Liver (tissue), 9 donors: ENCODE results near the gene SAMD8. TPM values are rescaled to one million over a fixed set of nuclear protein-coding genes. Genes with fewer than 3 reads are reported as not detected.

Source experiments
- DNase-seq: peaks from one replicate; pipeline ENCODE4 v3.0.0-alpha.2; 2017; ENCODE audit warnings: low spot score
- H3K27ac ChIP-seq, 2 donors: one replicate each; pipeline ENCODE4 v1.7.0; 2013; ENCODE audit warnings: inconsistent platforms in 2 of 2, low read length in 2 of 2, control low read depth in 1 of 2, low read depth in 1 of 2, mild to moderate bottlenecking in 1 of 2
- H3K27me3 ChIP-seq, 4 donors: one replicate each; pipeline versions ENCODE4 v1.6.1 to v1.7.0; 2013; ENCODE audit warnings: low read length in 3 of 4, inconsistent platforms in 1 of 4, mild to moderate bottlenecking in 1 of 4, moderate library complexity in 1 of 4; ENCODE audit not compliant: control insufficient read depth in 4 of 4, insufficient read depth in 4 of 4
- H3K36me3 ChIP-seq, 4 donors: one replicate each; pipeline versions ENCODE4 v1.6.1 to v1.7.0; 2013; ENCODE audit warnings: low read length in 3 of 4, mild to moderate bottlenecking in 3 of 4, low read depth in 1 of 4, moderate library complexity in 1 of 4; ENCODE audit not compliant: control insufficient read depth in 4 of 4, insufficient read depth in 3 of 4
- H3K4me1 ChIP-seq, 4 donors: one replicate each; pipeline versions ENCODE4 v1.6.1 to v1.7.0; 2013; ENCODE audit warnings: low read length in 3 of 4, mild to moderate bottlenecking in 3 of 4, moderate library complexity in 1 of 4; ENCODE audit not compliant: control insufficient read depth in 4 of 4, insufficient read depth in 4 of 4
- H3K4me3 ChIP-seq, 3 donors: one replicate each; pipeline versions ENCODE4 v1.6.1 to v1.7.0; 2013; ENCODE audit warnings: low read length in 3 of 3, control low read depth in 1 of 3, low read depth in 1 of 3, mild to moderate bottlenecking in 1 of 3
- H3K9ac ChIP-seq, 2 donors: one replicate each; pipeline ENCODE4 v1.7.0; 2013; ENCODE audit warnings: low read length in 2 of 2, mild to moderate bottlenecking in 2 of 2, moderate library complexity in 2 of 2, control low read depth in 1 of 2, low read depth in 1 of 2
- H3K9me3 ChIP-seq, 4 donors: one replicate each; pipeline versions ENCODE4 v1.6.1 to v1.7.0; 2013; ENCODE audit warnings: low read length in 3 of 4; ENCODE audit not compliant: control insufficient read depth in 4 of 4
- ATF3 ChIP-seq: IDR thresholded peaks from 2 replicates; pipeline ENCODE4 v1.6.1; 2016; ENCODE audit warnings: antibody characterized with exemption
- CTCF ChIP-seq: fragments of 150-350 bp; IDR thresholded peaks from 2 replicates; pipeline ENCODE4 v1.5.1; 2017; ENCODE audit warnings: improper control_type of control experiment, low read depth, low read length; ENCODE audit not compliant: missing input control
- FOXA1 ChIP-seq: IDR thresholded peaks from 2 replicates; pipeline ENCODE4 v1.6.1; 2016; ENCODE audit warnings: antibody characterized with exemption
- JUND ChIP-seq, 2 donors: IDR thresholded peaks; 2 replicates each; pipeline ENCODE4 v1.6.1; 2016; ENCODE audit warnings: antibody characterized with exemption in 2 of 2
- RAD21 ChIP-seq, 2 donors: IDR thresholded peaks; 2 replicates each; pipeline ENCODE4 v1.6.1; 2016; ENCODE audit warnings: antibody characterized with exemption in 2 of 2, mild to moderate bottlenecking in 2 of 2
- REST ChIP-seq: IDR thresholded peaks from 2 replicates; pipeline ENCODE4 v1.6.1; 2016; ENCODE audit warnings: antibody characterized with exemption, mild to moderate bottlenecking
- RXRA ChIP-seq, 2 donors: IDR thresholded peaks; 2 replicates each; pipeline ENCODE4 v1.6.1; 2017 to 2018; ENCODE audit warnings: antibody characterized with exemption in 2 of 2, mild to moderate bottlenecking in 1 of 2
- TAF1 ChIP-seq: conservative IDR thresholded peaks from 2 replicates; pipeline ENCODE4 v1.6.1; 2016; ENCODE audit warnings: antibody characterized with exemption, mild to moderate bottlenecking
- YY1 ChIP-seq: IDR thresholded peaks from 2 replicates; pipeline ENCODE4 v1.6.1; 2016; ENCODE audit warnings: antibody characterized with exemption, mild to moderate bottlenecking
- ZBTB33 ChIP-seq: IDR thresholded peaks from 2 replicates; pipeline ENCODE4 v1.6.1; 2016; ENCODE audit warnings: antibody characterized with exemption
- WGBS: extraction: QIAGEN DNeasy Blood & Tissue Kit; methylation state at CpG from one replicate; pipeline ENCODE4 v1.1.7; 2013; 5-methylcytosine and 5-hydroxymethylcytosine counted together
- polyA plus RNA-seq, 2 donors: library from polyadenylated mRNA; stranded (reverse) in 1 of 2; unstranded in 1 of 2; fragments of 200-250 nt in 1 of 2; fragments of >200 nt in 1 of 2; fragmentation: Nextera tagmentation in 1 of 2; extraction: Ambion mirVana in 1 of 2; gene quantifications; one replicate each; pipeline versions ENCODE4 v1.2.1 to v1.2.3, GENCODE V29; 2013 to 2015
- total RNA-seq, 2 donors: library from RNA; depleted of rRNA; stranded (reverse); fragments of >200 nt; gene quantifications; one replicate each; pipeline ENCODE4 v1.2.3, GENCODE V29; 2014
- TF ChIP-seq, protein P1 (sequence below): IDR thresholded peaks from 2 replicates; pipeline ENCODE4 v1.6.1; 2016; ENCODE audit warnings: antibody characterized with exemption
- donor health status: healthy.
- donor health status: healthy.
- donor health status: healthy.
- donor health status: healthy.
- donor health status: healthy.

Gene SAMD8
- total and polyA plus RNA-seq, 4 donors: 2.8 to 10.3 (median 4.1) TPM

DNA sequence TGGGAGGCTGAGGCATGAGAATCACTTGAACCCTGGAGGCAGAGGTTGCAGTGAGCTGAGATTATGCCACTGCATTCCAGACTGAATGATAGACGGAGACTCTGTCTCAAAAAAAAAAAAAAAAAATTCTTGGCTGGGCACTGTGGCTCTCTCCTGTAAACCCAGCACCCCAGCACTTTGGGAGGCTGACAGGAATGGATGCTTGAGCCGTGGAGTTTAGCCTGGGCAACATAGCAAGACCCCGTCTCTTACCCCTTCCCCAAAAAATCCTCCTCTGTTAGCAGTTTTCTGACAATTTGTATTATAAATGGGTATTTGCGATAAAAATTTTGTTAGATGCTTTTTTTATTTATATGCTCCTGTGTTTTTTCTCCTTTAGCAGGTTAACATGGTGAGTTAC, 11.0 kb downstream of the SAMD8 start:
- Histone ChIP-seq H3K9me3 (no peaks in the 10 kb centered on the region), H3K36me3 (peaks cover 0 to 1% (median 0%) of the 10 kb centered on the region in 4 donors), H3K27me3 (no peaks in the 10 kb centered on the region), H3K27ac (no peak overlapping the region), H3K4me1 (peaks cover 0 to 3% (median 2%) of the 10 kb centered on the region in 4 donors), H3K4me3 (no peak overlapping the region), H3K9ac (no peak overlapping the region)
- no peak for TF ChIP-seq YY1
- no peak for TF ChIP-seq RXRA (IDR thresholded peaks at IDR 0.05)
- no peak for TF ChIP-seq REST
- TF ChIP-seq TAF1: no peak
- TF ChIP-seq FOXA1: no peak
- no peak for TF ChIP-seq ATF3
- TF ChIP-seq RAD21 (IDR thresholded peaks at IDR 0.05): no peak
- DNase-seq: no peak
- WGBS: 96% methylated on average over 4 of the region's 4 CpGs

DNA sequence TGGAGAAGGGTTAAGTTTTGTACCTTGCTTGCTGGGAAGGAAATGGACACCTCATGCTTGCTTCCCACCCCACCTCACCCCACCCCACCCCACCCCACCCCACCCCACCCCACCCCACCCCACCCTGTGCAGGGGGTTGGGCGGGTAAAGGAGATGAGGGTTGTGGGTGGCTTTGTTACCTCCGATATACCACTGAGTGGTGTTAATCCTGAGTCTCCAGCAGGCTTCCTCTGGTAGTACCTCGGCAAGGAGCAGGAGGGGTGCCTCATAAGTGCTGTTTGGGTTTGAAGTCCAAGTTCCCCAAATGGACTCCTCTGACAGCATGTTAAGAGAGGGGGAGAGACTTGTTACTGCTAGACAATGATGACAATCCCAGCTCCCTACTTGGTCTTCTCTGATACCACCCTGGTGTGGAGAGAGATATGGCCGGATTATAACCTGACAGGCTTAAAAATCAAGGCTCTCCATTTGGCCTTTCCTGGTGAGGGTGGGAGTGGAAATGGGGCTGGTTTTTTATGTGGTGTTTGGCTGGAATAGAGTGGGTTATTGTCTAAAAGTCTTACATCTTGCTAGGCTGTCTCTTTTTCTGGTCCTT, 11.7 kb downstream of the SAMD8 start:
- 93% methylated on average over 4 of the region's 4 CpGs for WGBS
- peaks cover 0 to 3% (median 2%) of the 10 kb centered on the region in 4 donors for H3K4me1 ChIP-seq

More for the DNA sequence above, 11.7 kb downstream of the SAMD8 start:
- H3K9me3 ChIP-seq: no peaks in the 10 kb centered on the region
- no peak for DNase-seq
- no peak overlapping the region for H3K4me3 ChIP-seq
- no peaks in the 10 kb centered on the region for H3K27me3 ChIP-seq
- H3K27ac ChIP-seq: no peak overlapping the region
- H3K9ac ChIP-seq: no peak overlapping the region
- H3K36me3 ChIP-seq: peaks cover 0 to 1% (median 0%) of the 10 kb centered on the region in 4 donors
- TF ChIP-seq ATF3 (no peak), CTCF (no peak), JUND (IDR thresholded peaks at IDR 0.05) (no peak), FOXA1 (no peak), TAF1 (no peak), YY1 (no peak), RAD21 (IDR thresholded peaks at IDR 0.05) (no peak), ZBTB33 (no peak)
- TF ChIP-seq, protein P1, sequence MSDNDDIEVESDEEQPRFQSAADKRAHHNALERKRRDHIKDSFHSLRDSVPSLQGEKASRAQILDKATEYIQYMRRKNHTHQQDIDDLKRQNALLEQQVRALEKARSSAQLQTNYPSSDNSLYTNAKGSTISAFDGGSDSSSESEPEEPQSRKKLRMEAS: no peak
